ENCODE data around the gene QRFP.

Gene QRFP

GRCh38 chr9:130942084-130942483 is 45.5 kb upstream of the QRFP start:
- H4K20me1 ChIP-seq (ENCODE audit: low read depth, low read length) = no peaks in the 10 kb centered on the region
- no peak overlapping the region for H2AFZ ChIP-seq (ENCODE audit: low read depth, low read length, severe bottlenecking)
- no peak overlapping the region for H3K4me2 ChIP-seq (ENCODE audit: low read depth, low read length, poor library complexity, severe bottlenecking)
- H3K79me2 ChIP-seq (ENCODE audit: insufficient read depth, low read length) = no peaks in the 10 kb centered on the region
- H3K4me3 ChIP-seq (ENCODE audit: insufficient read depth, low read length, poor library complexity, severe bottlenecking) = no peak overlapping the region
- no peak overlapping the region for H3K9ac ChIP-seq (ENCODE audit: low read length)
- no peak overlapping the region for H3K27ac ChIP-seq (ENCODE audit: low read depth, low read length)
- no peaks in the 10 kb centered on the region for H3K36me3 ChIP-seq (ENCODE audit: low read length)
- H3K27me3 ChIP-seq (ENCODE audit: low read length) = no peaks in the 10 kb centered on the region
- H3F3A ChIP-seq (ENCODE audit: insufficient read depth) = no peaks in the 10 kb centered on the region
- TF ChIP-seq, protein P1, sequence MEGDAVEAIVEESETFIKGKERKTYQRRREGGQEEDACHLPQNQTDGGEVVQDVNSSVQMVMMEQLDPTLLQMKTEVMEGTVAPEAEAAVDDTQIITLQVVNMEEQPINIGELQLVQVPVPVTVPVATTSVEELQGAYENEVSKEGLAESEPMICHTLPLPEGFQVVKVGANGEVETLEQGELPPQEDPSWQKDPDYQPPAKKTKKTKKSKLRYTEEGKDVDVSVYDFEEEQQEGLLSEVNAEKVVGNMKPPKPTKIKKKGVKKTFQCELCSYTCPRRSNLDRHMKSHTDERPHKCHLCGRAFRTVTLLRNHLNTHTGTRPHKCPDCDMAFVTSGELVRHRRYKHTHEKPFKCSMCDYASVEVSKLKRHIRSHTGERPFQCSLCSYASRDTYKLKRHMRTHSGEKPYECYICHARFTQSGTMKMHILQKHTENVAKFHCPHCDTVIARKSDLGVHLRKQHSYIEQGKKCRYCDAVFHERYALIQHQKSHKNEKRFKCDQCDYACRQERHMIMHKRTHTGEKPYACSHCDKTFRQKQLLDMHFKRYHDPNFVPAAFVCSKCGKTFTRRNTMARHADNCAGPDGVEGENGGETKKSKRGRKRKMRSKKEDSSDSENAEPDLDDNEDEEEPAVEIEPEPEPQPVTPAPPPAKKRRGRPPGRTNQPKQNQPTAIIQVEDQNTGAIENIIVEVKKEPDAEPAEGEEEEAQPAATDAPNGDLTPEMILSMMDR (IDR thresholded peaks at IDR 0.05; ENCODE audit: insufficient read depth, low read length, poor library complexity, severe bottlenecking) = no peak
- no peak for TF ChIP-seq EZH2phosphoT487 (conservative IDR thresholded peaks at IDR 0.05; ENCODE audit: low read length)
- no peaks in the 10 kb centered on the region for H3K9me2 ChIP-seq (replicated peaks; ENCODE audit: insufficient read depth, low read length)
- H3K9me3 ChIP-seq (ENCODE audit: insufficient read depth, low read length) = no peaks in the 10 kb centered on the region

DNA sequence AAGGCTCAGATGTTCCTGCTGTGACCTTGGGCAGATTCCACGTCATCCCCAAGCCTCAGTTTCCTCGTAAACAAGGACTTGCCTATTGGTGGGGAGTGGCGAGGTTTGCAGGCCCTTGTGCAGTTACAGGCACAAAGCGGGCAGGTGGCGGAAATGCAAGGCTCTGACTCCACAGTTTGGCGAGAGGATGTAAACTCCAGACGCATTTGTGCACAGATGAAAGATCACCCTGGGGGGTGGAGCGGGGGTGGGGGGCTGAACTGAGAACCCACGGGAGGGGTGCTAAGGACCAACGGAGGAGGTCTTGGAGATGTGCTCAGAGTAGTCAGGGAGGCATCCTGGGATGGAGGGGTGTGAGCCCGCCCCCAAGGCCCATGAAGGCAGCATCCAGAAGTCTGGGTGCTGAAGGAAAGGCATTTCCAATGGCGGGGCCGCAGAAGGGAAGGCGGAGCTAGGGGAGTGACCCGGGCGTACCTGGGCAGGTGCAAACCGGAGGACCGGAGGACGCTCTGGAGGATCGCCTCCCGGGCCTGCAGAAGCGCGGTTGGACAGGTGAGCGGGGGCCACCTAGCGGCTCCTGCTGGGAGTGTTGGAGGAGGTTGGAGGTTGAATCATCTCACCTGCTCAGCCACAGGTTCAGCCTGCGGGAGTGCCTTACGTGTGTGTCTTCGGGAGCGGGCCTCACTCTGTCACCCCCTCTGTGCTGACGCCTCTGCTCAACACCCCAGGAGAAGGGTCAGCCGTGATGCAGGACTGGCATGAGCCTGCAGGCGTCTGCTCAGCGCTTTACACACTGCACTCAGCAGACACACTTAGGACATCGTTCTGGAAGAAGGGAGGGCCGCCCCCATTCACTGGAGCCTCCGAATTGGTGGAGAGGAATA is 44.3 kb upstream of the QRFP start:
- H3K4me3 ChIP-seq (ENCODE audit: insufficient read depth, low read length, poor library complexity, severe bottlenecking) = no peak overlapping the region
- no peaks in the 10 kb centered on the region for H3K79me2 ChIP-seq (ENCODE audit: insufficient read depth, low read length)
- H3K9ac ChIP-seq (ENCODE audit: low read length) = no peak overlapping the region
- H4K20me1 ChIP-seq (ENCODE audit: low read depth, low read length) = no peaks in the 10 kb centered on the region
- H3K9me2 ChIP-seq (replicated peaks; ENCODE audit: insufficient read depth, low read length) = no peaks in the 10 kb centered on the region
- no peaks in the 10 kb centered on the region for H3K36me3 ChIP-seq (ENCODE audit: low read length)
- H3K27me3 ChIP-seq (ENCODE audit: low read length) = no peaks in the 10 kb centered on the region
- H3K27ac ChIP-seq (ENCODE audit: low read depth, low read length) = no peak overlapping the region
- no peak overlapping the region for H2AFZ ChIP-seq (ENCODE audit: low read depth, low read length, severe bottlenecking)
- no peak overlapping the region for H3K4me2 ChIP-seq (ENCODE audit: low read depth, low read length, poor library complexity, severe bottlenecking)
- no peaks in the 10 kb centered on the region for H3K9me3 ChIP-seq (ENCODE audit: insufficient read depth, low read length)
- no peaks in the 10 kb centered on the region for H3F3A ChIP-seq (ENCODE audit: insufficient read depth)
- no peak for TF ChIP-seq EZH2phosphoT487 (conservative IDR thresholded peaks at IDR 0.05; ENCODE audit: low read length)
- TF ChIP-seq, protein P1 (IDR thresholded peaks at IDR 0.05; ENCODE audit: insufficient read depth, low read length, poor library complexity, severe bottlenecking) = peak; percentile 64

GRCh38 chr9:130940027-130940549 is 43.5 kb upstream of the QRFP start:
- Histone ChIP-seq H3K9ac (ENCODE audit: low read length) (no peak overlapping the region), H3K9me2 (replicated peaks; ENCODE audit: insufficient read depth, low read length) (no peaks in the 10 kb centered on the region), H3K9me3 (ENCODE audit: insufficient read depth, low read length) (no peaks in the 10 kb centered on the region), H4K20me1 (ENCODE audit: low read depth, low read length) (no peaks in the 10 kb centered on the region), H3K79me2 (ENCODE audit: insufficient read depth, low read length) (no peaks in the 10 kb centered on the region), H3K4me2 (ENCODE audit: low read depth, low read length, poor library complexity, severe bottlenecking) (no peak overlapping the region), H3K27ac (ENCODE audit: low read depth, low read length) (no peak overlapping the region), H3K36me3 (ENCODE audit: low read length) (no peaks in the 10 kb centered on the region), H2AFZ (ENCODE audit: low read depth, low read length, severe bottlenecking) (no peak overlapping the region), H3K27me3 (ENCODE audit: low read length) (no peaks in the 10 kb centered on the region), H3F3A (ENCODE audit: insufficient read depth) (no peaks in the 10 kb centered on the region), H3K4me3 (ENCODE audit: insufficient read depth, low read length, poor library complexity, severe bottlenecking) (no peak overlapping the region)
- no peak for TF ChIP-seq EZH2phosphoT487 (conservative IDR thresholded peaks at IDR 0.05; ENCODE audit: low read length)
- TF ChIP-seq, protein P1 (IDR thresholded peaks at IDR 0.05; ENCODE audit: insufficient read depth, low read length, poor library complexity, severe bottlenecking) = no peak

All from SU-DHL-6 (cell line).